Measurements from ENCODE around the gene RALY.

DNA sequence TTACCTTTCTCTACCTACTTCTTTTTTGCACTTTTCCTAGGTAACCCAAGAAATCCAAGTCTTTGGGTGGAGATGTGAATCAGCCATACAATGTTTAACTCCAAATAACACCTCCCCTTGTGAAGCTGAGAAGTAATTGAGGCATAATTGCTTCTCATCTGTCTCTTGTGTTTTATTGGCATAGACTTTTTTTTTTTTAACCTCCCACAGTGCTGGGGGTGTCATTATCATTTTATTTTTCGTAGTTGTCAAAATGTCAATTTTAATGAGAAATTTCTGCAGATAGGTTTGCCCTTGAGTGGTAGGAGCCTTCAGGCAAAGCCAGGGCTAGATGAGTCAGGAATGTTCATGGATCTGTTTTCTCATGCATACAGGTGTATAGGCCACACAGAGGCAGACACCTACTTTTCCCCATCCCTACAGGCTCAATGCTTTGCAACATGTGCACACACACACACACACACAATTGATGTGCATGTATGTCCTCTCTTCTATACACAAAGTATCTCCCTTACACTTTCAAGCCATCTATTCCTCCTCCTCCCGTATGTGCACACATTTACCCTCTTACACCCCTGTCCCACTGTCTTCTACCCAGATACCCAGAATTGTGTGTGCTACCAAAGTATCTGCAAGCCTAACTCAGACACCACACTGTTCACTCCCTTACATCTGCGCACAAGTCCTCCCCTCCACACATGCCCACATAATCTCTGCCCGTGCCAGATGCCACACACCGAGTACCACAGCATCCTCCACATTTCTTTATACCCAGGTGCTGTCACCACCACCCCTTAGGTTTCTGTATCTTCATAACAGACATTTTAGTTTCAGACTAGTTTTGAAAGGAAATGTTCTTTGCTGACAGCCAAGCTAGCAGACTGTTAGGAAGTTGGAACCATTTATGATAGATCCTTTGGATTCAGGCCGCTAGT lies 22.0 kb downstream of the RALY start:
- TF ChIP-seq POLR2AphosphoS5 (IDR thresholded peaks at IDR 0.05; ENCODE audit: low read depth, low read length) (no peak), YY1 (IDR thresholded peaks at IDR 0.05; ENCODE audit: extremely low read depth, insufficient replicate concordance, low read depth, low read length) (no peak), EZH2 (IDR thresholded peaks at IDR 0.05) (no peak), ZNF274 (IDR thresholded peaks at IDR 0.05; ENCODE audit: low read depth, low read length) (no peak)

Measured in HCT116 (cell line).